Measurements from ENCODE around the gene PLXNA1. TPM values are rescaled to one million over a fixed set of nuclear protein-coding genes. Genes with fewer than 3 reads are reported as not detected.

Gene PLXNA1
- total and polyA plus RNA-seq, 7 donors = 7.7 to 20.1 (median 15.2) TPM

DNA sequence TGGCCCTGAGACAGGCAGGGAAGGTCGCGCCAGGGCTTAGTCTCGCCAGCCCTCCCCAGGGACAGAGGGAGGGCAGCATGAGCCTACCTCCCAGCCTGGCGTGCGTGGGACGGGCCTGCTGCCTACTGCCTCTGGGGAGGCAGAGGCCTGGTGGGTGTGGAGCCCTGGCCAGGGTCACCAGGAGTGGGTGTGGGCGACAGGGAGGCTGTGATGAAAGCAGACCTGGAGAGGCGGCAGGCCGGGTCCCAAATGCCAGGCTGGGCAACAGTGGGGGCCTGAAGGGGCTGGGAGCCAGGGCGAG lies 33.1 kb downstream of the PLXNA1 start:
- H3K36me3 ChIP-seq (ENCODE audit: insufficient read depth in 1 of 2, low read depth in 1 of 2) = peaks cover 2 to 80% of the 10 kb centered on the region in 2 donors
- TF ChIP-seq, protein P1, sequence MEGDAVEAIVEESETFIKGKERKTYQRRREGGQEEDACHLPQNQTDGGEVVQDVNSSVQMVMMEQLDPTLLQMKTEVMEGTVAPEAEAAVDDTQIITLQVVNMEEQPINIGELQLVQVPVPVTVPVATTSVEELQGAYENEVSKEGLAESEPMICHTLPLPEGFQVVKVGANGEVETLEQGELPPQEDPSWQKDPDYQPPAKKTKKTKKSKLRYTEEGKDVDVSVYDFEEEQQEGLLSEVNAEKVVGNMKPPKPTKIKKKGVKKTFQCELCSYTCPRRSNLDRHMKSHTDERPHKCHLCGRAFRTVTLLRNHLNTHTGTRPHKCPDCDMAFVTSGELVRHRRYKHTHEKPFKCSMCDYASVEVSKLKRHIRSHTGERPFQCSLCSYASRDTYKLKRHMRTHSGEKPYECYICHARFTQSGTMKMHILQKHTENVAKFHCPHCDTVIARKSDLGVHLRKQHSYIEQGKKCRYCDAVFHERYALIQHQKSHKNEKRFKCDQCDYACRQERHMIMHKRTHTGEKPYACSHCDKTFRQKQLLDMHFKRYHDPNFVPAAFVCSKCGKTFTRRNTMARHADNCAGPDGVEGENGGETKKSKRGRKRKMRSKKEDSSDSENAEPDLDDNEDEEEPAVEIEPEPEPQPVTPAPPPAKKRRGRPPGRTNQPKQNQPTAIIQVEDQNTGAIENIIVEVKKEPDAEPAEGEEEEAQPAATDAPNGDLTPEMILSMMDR (IDR thresholded peaks at IDR 0.05) = no peak
- no peak for DNase-seq
- H3K4me1 ChIP-seq = no peaks in the 10 kb centered on the region
- H3K4me3 ChIP-seq = no peak overlapping the region
- intact Hi-C loops (cut with DNase I) = no loop called here
- 88 to 94% (median 91%) methylated on average over 10 of the region's 10 CpGs for WGBS, 3 donors
- H3K9me3 ChIP-seq = no peaks in the 10 kb centered on the region
- no peaks in the 10 kb centered on the region for H3K27me3 ChIP-seq (ENCODE audit: insufficient read depth in 3 of 3, low read length in 2 of 3)
- H3K27ac ChIP-seq = no peak overlapping the region
- no peak for ATAC-seq

DNA sequence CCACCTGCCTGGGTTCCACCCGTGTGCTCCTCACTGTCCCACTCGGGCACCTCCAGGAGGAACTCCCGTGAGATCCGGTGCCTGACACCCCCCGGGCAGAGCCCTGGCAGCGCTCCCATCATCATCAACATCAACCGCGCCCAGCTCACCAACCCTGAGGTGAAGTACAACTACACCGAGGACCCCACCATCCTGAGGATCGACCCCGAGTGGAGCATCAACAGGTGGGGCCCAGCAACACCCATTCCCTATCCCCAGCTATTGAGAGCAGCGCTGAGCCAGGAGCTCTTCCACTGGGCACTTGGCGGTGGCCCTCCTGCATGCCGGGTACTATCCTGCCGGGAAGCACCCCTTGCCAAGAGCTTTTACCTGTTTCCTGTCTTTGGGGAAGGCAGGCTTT lies 33.5 kb downstream of the PLXNA1 start:
- no peak for DNase-seq
- no peaks in the 10 kb centered on the region for H3K4me1 ChIP-seq
- no peaks in the 10 kb centered on the region for H3K27me3 ChIP-seq (ENCODE audit: insufficient read depth in 3 of 3, low read length in 2 of 3)
- WGBS, 3 donors = 90 to 94% (median 94%) methylated on average over 14 to 15 of the region's 15 CpGs
- TF ChIP-seq, protein P1 (IDR thresholded peaks at IDR 0.05) = no peak
- intact Hi-C loops (cut with DNase I) = no loop called here
- no peak overlapping the region for H3K27ac ChIP-seq
- no peak overlapping the region for H3K4me3 ChIP-seq
- no peaks in the 10 kb centered on the region for H3K9me3 ChIP-seq
- peaks cover 2 to 84% of the 10 kb centered on the region in 2 donors for H3K36me3 ChIP-seq (ENCODE audit: insufficient read depth in 1 of 2, low read depth in 1 of 2)
- no peak for ATAC-seq

DNA sequence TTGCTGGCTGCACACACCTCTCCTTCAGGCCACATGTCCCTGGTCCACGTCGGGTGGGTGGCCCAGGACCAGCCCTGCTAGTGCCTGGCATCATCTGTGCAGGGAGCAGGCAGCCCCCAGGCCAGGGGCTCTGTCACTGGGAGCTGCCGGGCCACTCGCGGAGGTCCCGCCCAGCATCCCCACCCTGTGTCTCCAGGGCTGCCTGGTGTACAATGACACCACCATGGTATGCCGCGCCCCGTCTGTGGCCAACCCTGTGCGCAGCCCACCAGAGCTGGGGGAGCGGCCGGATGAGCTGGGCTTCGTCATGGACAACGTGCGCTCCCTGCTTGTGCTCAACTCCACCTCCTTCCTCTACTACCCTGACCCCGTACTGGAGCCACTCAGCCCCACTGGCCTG lies 34.3 kb downstream of the PLXNA1 start:
- Histone ChIP-seq H3K36me3 (ENCODE audit: insufficient read depth in 1 of 2, low read depth in 1 of 2) (peaks cover 0 to 86% of the 10 kb centered on the region in 2 donors), H3K9me3 (no peaks in the 10 kb centered on the region), H3K27ac (no peak overlapping the region), H3K4me3 (no peak overlapping the region), H3K4me1 (no peaks in the 10 kb centered on the region), H3K27me3 (ENCODE audit: insufficient read depth in 3 of 3, low read length in 2 of 3) (no peaks in the 10 kb centered on the region)
- intact Hi-C loops (cut with DNase I) = no loop called here
- TF ChIP-seq, protein P1 (IDR thresholded peaks at IDR 0.05) = no peak
- no peak for DNase-seq
- no peak for ATAC-seq
- WGBS, 3 donors = 95 to 97% (median 95%) methylated on average over 16 of the region's 16 CpGs

DNA sequence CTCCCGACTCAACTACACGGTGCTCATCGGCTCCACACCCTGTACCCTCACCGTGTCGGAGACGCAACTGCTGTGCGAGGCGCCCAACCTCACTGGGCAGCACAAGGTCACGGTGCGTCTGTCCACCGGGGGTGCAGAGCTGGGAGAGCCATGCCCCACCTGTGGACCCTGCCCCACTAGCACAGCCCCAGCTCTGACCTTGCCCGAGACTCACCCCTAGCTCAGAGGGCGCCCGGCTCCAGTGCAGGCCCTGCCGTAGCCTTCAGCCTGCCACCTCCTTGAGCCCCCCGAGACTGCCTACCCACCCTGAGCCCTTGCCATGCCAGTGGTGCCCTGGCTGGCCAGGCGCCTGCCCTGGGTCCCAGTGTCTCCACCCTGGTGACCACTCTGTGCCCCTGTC lies 34.9 kb downstream of the PLXNA1 start:
- WGBS, 3 donors = 95 to 97% (median 95%) methylated on average over 17 of the region's 17 CpGs
- Histone ChIP-seq H3K4me3 (no peak overlapping the region), H3K27ac (no peak overlapping the region), H3K36me3 (ENCODE audit: insufficient read depth in 1 of 2, low read depth in 1 of 2) (peaks cover 0 to 86% of the 10 kb centered on the region in 2 donors), H3K9me3 (no peaks in the 10 kb centered on the region), H3K4me1 (no peaks in the 10 kb centered on the region), H3K27me3 (ENCODE audit: insufficient read depth in 3 of 3, low read length in 2 of 3) (no peaks in the 10 kb centered on the region)
- DNase-seq = no peak
- TF ChIP-seq, protein P1 (IDR thresholded peaks at IDR 0.05) = no peak
- intact Hi-C loops (cut with DNase I) = no loop called here
- no peak for ATAC-seq

DNA sequence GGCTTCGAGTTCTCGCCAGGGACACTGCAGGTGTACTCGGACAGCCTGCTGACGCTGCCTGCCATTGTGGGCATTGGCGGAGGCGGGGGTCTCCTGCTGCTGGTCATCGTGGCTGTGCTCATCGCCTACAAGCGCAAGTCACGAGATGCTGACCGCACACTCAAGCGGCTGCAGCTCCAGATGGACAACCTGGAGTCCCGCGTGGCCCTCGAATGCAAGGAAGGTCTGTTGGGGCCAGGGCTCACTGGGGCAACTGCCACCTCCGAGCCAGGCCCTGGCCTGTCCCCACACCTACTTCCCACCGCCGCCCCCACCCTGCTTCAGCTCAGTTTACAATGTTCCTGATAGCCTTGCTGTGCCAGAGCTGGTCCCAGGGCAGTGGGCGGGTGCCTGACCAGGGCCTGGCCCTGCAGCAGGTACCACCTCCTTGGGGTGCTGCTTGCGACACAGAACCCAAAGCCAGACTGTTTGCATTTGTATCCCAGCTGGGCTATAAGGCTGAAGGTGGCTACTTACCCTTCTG lies 35.5 kb downstream of the PLXNA1 start:
- TF ChIP-seq, protein P1 (IDR thresholded peaks at IDR 0.05) = no peak
- H3K36me3 ChIP-seq (ENCODE audit: insufficient read depth in 1 of 2, low read depth in 1 of 2) = peaks cover 3 to 90% of the 10 kb centered on the region in 2 donors
- no peaks in the 10 kb centered on the region for H3K27me3 ChIP-seq (ENCODE audit: insufficient read depth in 3 of 3, low read length in 2 of 3)
- H3K27ac ChIP-seq = no peak overlapping the region
- no peaks in the 10 kb centered on the region for H3K4me1 ChIP-seq
- DNase-seq = no peak
- WGBS, 3 donors = 95 to 96% (median 96%) methylated on average over 20 of the region's 20 CpGs
- intact Hi-C loops (cut with DNase I) = no loop called here
- no peaks in the 10 kb centered on the region for H3K9me3 ChIP-seq
- no peak overlapping the region for H3K4me3 ChIP-seq
- no peak for ATAC-seq

Measured in psoas muscle (tissue), 8 donors.